Thymus (tissue), 11 donors: ENCODE data around the gene RARA. TPM values are rescaled to one million over a fixed set of nuclear protein-coding genes. Genes with fewer than 3 reads are reported as not detected.
"Not testable (repeated sequence)": the region's sequence is repeated elsewhere in the genome, so short reads cannot be mapped to it uniquely, and the experiment has no call there.

Experiments used
- DNase-seq, 9 donors: peaks; one replicate each; pipeline ENCODE4 v3.0.0-alpha.2; 2013; ENCODE audit warnings: low spot score in 9 of 9, low read depth in 6 of 9, missing footprints in 1 of 9
- H3K27ac ChIP-seq, 2 donors: one replicate each; pipeline ENCODE4 v1.5.1; 2013; ENCODE audit warnings: control low read depth in 1 of 2, low read depth in 1 of 2, low read length in 1 of 2, mild to moderate bottlenecking in 1 of 2, moderate library complexity in 1 of 2
- H3K27me3 ChIP-seq, 2 donors: one replicate each; pipeline ENCODE4 v1.5.1; 2013; ENCODE audit warnings: low read length in 1 of 2; ENCODE audit not compliant: control insufficient read depth in 2 of 2, insufficient read depth in 1 of 2
- H3K36me3 ChIP-seq, 2 donors: one replicate each; pipeline ENCODE4 v1.5.1; 2013; ENCODE audit warnings: low read length in 1 of 2, mild to moderate bottlenecking in 1 of 2, moderate library complexity in 1 of 2; ENCODE audit not compliant: control insufficient read depth in 2 of 2, insufficient read depth in 2 of 2
- H3K4me1 ChIP-seq, 2 donors: one replicate each; pipeline ENCODE4 v1.5.1; 2013; ENCODE audit warnings: low read length in 2 of 2; ENCODE audit not compliant: control insufficient read depth in 2 of 2, insufficient read depth in 2 of 2
- H3K4me3 ChIP-seq, 2 donors: one replicate each; pipeline ENCODE4 v1.5.1; 2013; ENCODE audit warnings: low read length in 2 of 2, control low read depth in 1 of 2, mild to moderate bottlenecking in 1 of 2
- H3K9me3 ChIP-seq, 2 donors: one replicate each; pipeline ENCODE4 v1.5.1; 2013; ENCODE audit warnings: low read length in 1 of 2, mild to moderate bottlenecking in 1 of 2; ENCODE audit not compliant: control insufficient read depth in 2 of 2, insufficient read depth in 1 of 2
- WGBS: extraction: QIAGEN DNeasy Blood & Tissue Kit; methylation state at CpG from one replicate; pipeline ENCODE4 v1.1.7; 2013; 5-methylcytosine and 5-hydroxymethylcytosine counted together
- polyA plus RNA-seq: library from polyadenylated mRNA; stranded (reverse); fragments of 200-250 nt; gene quantifications from one replicate; pipeline ENCODE4 v1.2.3, GENCODE V29; 2013
- total RNA-seq: library from RNA; stranded (reverse); fragments of 120-200 nt; gene quantifications from one replicate; pipeline ENCODE4 v1.2.4, GENCODE V29; 2013
- donor health status: healthy.

The RARA gene
- total and polyA plus RNA-seq, 2 donors = 5.8 to 17.1 TPM

- peaks cover 3 to 8% of the 10 kb centered on the region in 2 donors for H3K4me1 ChIP-seq
- H3K9me3 ChIP-seq = no peaks in the 10 kb centered on the region
- H3K27ac ChIP-seq = no peak overlapping the region
- H3K4me3 ChIP-seq = no peak overlapping the region
- DNase-seq = no peak
- H3K27me3 ChIP-seq = no peaks in the 10 kb centered on the region
- H3K36me3 ChIP-seq = peaks cover 21 to 75% of the 10 kb centered on the region in 2 donors
- WGBS = 93% methylated on average over 1 of the region's 1 CpG
Observed at GRCh38 chr17:40293363-40293762, 15.6 kb upstream of the RARA start.

- Histone ChIP-seq H3K27ac (no peak overlapping the region), H3K27me3 (no peaks in the 10 kb centered on the region), H3K9me3 (no peaks in the 10 kb centered on the region), H3K36me3 (peaks cover 31 to 89% of the 10 kb centered on the region in 2 donors), H3K4me3 (no peak overlapping the region), H3K4me1 (no peaks in the 10 kb centered on the region)
- 97% methylated on average over 5 of the region's 5 CpGs for WGBS
- no peak for DNase-seq
Observed at GRCh38 chr17:40295488-40296436, 13.2 kb upstream of the RARA start.

- WGBS = 97% methylated on average over 2 of the region's 2 CpGs
- no peak for DNase-seq
- H3K4me3 ChIP-seq = no peak overlapping the region
Observed at GRCh38 chr17:40297511-40297910, 11.5 kb upstream of the RARA start.

GRCh38 chr17:40298726-40299125 lies 10.3 kb upstream of the RARA start:
- WGBS = 90% methylated on average over 3 of the region's 3 CpGs
- peaks cover 28 to 90% of the 10 kb centered on the region in 2 donors for H3K36me3 ChIP-seq
- H3K4me3 ChIP-seq = no peak overlapping the region
- H3K9me3 ChIP-seq = no peaks in the 10 kb centered on the region
- H3K27me3 ChIP-seq = no peaks in the 10 kb centered on the region
- DNase-seq = no peak
- peaks cover 3 to 10% of the 10 kb centered on the region in 2 donors for H3K4me1 ChIP-seq
- H3K27ac ChIP-seq = no peak overlapping the region

More at GRCh38 chr17:40297511-40297910, 11.5 kb upstream of the RARA start:
- no peaks in the 10 kb centered on the region for H3K27me3 ChIP-seq
- H3K36me3 ChIP-seq = peaks cover 28 to 89% of the 10 kb centered on the region in 2 donors
- H3K27ac ChIP-seq = no peak overlapping the region
- H3K4me1 ChIP-seq = no peaks in the 10 kb centered on the region
- H3K9me3 ChIP-seq = no peaks in the 10 kb centered on the region

- Histone ChIP-seq H3K36me3 (peaks cover 28 to 90% of the 10 kb centered on the region in 2 donors), H3K4me1 (peaks cover 7 to 16% of the 10 kb centered on the region in 2 donors)
- not testable (repeated sequence) for DNase-seq, H3K9me3 ChIP-seq, H3K4me3 ChIP-seq, H3K27me3 ChIP-seq, H3K27ac ChIP-seq
- WGBS = 96% methylated on average over 7 of the region's 7 CpGs
Observed at GRCh38 chr17:40299159-40299757, 9.7 kb upstream of the RARA start.

GRCh38 chr17:40301315-40301714 lies 7.7 kb upstream of the RARA start:
- no peaks in the 10 kb centered on the region for H3K9me3 ChIP-seq
- H3K27me3 ChIP-seq = no peaks in the 10 kb centered on the region
- H3K4me3 ChIP-seq = no peak overlapping the region
- H3K36me3 ChIP-seq = peaks cover 17 to 73% of the 10 kb centered on the region in 2 donors
- H3K4me1 ChIP-seq = peaks cover 7 to 31% of the 10 kb centered on the region in 2 donors
- 87% methylated on average over 4 of the region's 4 CpGs for WGBS
- H3K27ac ChIP-seq = no peak overlapping the region
- peak in 1 of 9 donors; percentile 32 for DNase-seq

- Histone ChIP-seq H3K36me3 (peaks cover 13 to 57% of the 10 kb centered on the region in 2 donors), H3K27ac (no peak overlapping the region), H3K4me3 (no peak overlapping the region), H3K9me3 (no peaks in the 10 kb centered on the region), H3K27me3 (no peaks in the 10 kb centered on the region), H3K4me1 (peaks cover 20 to 49% of the 10 kb centered on the region in 2 donors)
- 73% methylated on average over 4 of the region's 4 CpGs for WGBS
- peak in 2 of 9 donors; percentile 71 to 79 for DNase-seq
Observed at GRCh38 chr17:40303009-40303657, 5.8 kb upstream of the RARA start.

GRCh38 chr17:40303708-40304551 lies 5.0 kb upstream of the RARA start:
- Histone ChIP-seq H3K27ac (peak overlapping the region in 1 of 2 donors; percentile 8), H3K36me3 (peaks cover 8 to 50% of the 10 kb centered on the region in 2 donors), H3K4me3 (no peak overlapping the region), H3K4me1 (peaks cover 23 to 57% of the 10 kb centered on the region in 2 donors), H3K27me3 (no peaks in the 10 kb centered on the region), H3K9me3 (no peaks in the 10 kb centered on the region)
- DNase-seq = peak in 1 of 9 donors; percentile 22
- WGBS = 92% methylated on average over 5 of the region's 5 CpGs
